Activated T-cell treated with anti-CD3 and anti-CD28 coated beads for 1 hour (primary cell): ENCODE data around the gene STX18.
"Not testable (repeated sequence)": the region's sequence is repeated elsewhere in the genome, so short reads cannot be mapped to it uniquely, and the experiment has no call there.

ENCODE experiments used
- DNase-seq: peaks from one replicate; pipeline ENCODE4 v3.0.0-alpha.2; 2020; ENCODE audit warnings: low read depth

The STX18 gene

GRCh38 chr4:4507923-4508322 lies 33.9 kb downstream of the STX18 start:
- DNase-seq = no peak

- DNase-seq = no peak
Measured at GRCh38 chr4:4507403-4507802, 34.4 kb downstream of the STX18 start.

- DNase-seq = no peak
Measured at GRCh38 chr4:4506961-4507360, 34.9 kb downstream of the STX18 start.

GRCh38 chr4:4505211-4505610 lies 36.6 kb downstream of the STX18 start:
- DNase-seq = not testable (repeated sequence)

GRCh38 chr4:4504783-4505182 lies 37.1 kb downstream of the STX18 start:
- no peak for DNase-seq

- no peak for DNase-seq
Measured at GRCh38 chr4:4502694-4503311, 39.0 kb downstream of the STX18 start.

GRCh38 chr4:4501679-4502078 lies 40.2 kb downstream of the STX18 start:
- DNase-seq = no peak

- no peak for DNase-seq
Measured at GRCh38 chr4:4499438-4500123, 42.3 kb downstream of the STX18 start.

- DNase-seq = no peak
Measured at GRCh38 chr4:4496592-4497372, 45.1 kb downstream of the STX18 start.

- no peak for DNase-seq
Measured at GRCh38 chr4:4494882-4495281, 47.0 kb downstream of the STX18 start.

GRCh38 chr4:4492161-4492847 lies 49.5 kb downstream of the STX18 start:
- DNase-seq = no peak

GRCh38 chr4:4491396-4491893 lies 50.4 kb downstream of the STX18 start:
- no peak for DNase-seq

- no peak for DNase-seq
Measured at GRCh38 chr4:4490816-4491215, 51.0 kb downstream of the STX18 start.

GRCh38 chr4:4490041-4490440 lies 51.8 kb downstream of the STX18 start:
- no peak for DNase-seq

GRCh38 chr4:4488405-4489404 lies 53.1 kb downstream of the STX18 start:
- DNase-seq = peak; percentile 54

GRCh38 chr4:4486969-4487368 lies 54.9 kb downstream of the STX18 start:
- DNase-seq = no peak

- no peak for DNase-seq
Measured at GRCh38 chr4:4485806-4486205, 56.0 kb downstream of the STX18 start.

- DNase-seq = no peak
Measured at GRCh38 chr4:4481399-4481994, 60.4 kb downstream of the STX18 start.

- no peak for DNase-seq
Measured at GRCh38 chr4:4480685-4481398, 61.0 kb downstream of the STX18 start.

GRCh38 chr4:4480205-4480604 lies 61.6 kb downstream of the STX18 start:
- no peak for DNase-seq
